ENCODE measurements around the gene LRRC28. TPM values are rescaled to one million over a fixed set of nuclear protein-coding genes. Genes with fewer than 3 reads are reported as not detected.

LRRC28 gene
- total and polyA plus RNA-seq, 10 of the 15 experiments (the other 5 are each of a cell fraction or from before 2014, with no cell fraction given): 21.3 to 54.9 (median 27.7) TPM

DNA sequence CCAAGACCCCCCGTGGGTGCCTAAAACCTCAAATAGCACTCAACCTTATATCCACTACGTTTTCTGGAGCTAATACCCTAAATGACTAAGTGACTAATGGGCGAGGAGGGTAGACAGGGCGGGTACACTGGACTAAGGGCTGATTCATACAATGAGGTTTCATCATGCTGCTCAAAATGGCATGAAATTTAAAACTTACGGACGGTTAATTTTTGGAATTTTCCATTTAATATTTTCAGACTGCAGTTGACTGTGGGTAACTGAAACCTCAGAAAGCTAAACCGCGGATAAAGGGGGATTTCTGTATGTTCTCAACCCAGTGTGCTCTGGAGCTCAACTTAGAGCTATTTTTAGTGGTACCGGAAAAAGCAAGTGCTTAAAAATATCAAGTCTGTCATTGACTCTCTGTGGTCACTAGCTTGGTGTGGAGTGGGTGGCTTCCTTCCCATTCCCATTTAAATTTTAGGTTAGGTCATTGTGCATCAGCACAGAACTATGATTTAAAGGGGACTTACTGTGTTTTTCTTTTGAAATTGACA lies 72.9 kb downstream of the LRRC28 start (continued):
- TF ChIP-seq EP300 (IDR thresholded peaks at IDR 0.05; ENCODE audit: borderline replicate concordance in 1 of 2, control insufficient read depth in 1 of 2, low read depth in 2 of 2, low read length in 2 of 2): no peak
- TF ChIP-seq, protein P1, sequence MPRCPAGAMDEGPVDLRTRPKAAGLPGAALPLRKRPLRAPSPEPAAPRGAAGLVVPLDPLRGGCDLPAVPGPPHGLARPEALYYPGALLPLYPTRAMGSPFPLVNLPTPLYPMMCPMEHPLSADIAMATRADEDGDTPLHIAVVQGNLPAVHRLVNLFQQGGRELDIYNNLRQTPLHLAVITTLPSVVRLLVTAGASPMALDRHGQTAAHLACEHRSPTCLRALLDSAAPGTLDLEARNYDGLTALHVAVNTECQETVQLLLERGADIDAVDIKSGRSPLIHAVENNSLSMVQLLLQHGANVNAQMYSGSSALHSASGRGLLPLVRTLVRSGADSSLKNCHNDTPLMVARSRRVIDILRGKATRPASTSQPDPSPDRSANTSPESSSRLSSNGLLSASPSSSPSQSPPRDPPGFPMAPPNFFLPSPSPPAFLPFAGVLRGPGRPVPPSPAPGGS (IDR thresholded peaks at IDR 0.05; ENCODE audit: borderline replicate concordance, insufficient read depth, low read depth, low read length, poor library complexity, severe bottlenecking): no peak
- TF ChIP-seq, protein P2, sequence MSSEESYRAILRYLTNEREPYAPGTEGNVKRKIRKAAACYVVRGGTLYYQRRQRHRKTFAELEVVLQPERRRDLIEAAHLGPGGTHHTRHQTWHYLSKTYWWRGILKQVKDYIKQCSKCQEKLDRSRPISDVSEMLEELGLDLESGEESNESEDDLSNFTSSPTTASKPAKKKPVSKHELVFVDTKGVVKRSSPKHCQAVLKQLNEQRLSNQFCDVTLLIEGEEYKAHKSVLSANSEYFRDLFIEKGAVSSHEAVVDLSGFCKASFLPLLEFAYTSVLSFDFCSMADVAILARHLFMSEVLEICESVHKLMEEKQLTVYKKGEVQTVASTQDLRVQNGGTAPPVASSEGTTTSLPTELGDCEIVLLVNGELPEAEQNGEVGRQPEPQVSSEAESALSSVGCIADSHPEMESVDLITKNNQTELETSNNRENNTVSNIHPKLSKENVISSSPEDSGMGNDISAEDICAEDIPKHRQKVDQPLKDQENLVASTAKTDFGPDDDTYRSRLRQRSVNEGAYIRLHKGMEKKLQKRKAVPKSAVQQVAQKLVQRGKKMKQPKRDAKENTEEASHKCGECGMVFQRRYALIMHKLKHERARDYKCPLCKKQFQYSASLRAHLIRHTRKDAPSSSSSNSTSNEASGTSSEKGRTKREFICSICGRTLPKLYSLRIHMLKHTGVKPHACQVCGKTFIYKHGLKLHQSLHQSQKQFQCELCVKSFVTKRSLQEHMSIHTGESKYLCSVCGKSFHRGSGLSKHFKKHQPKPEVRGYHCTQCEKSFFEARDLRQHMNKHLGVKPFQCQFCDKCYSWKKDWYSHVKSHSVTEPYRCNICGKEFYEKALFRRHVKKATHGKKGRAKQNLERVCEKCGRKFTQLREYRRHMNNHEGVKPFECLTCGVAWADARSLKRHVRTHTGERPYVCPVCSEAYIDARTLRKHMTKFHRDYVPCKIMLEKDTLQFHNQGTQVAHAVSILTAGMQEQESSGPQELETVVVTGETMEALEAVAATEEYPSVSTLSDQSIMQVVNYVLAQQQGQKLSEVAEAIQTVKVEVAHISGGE (CRISPR knock-in tag; IDR thresholded peaks at IDR 0.05): no peak
- TF ChIP-seq MEF2B (IDR thresholded peaks at IDR 0.05; ENCODE audit: partially characterized antibody, poor library complexity, severe bottlenecking): peak; percentile 76
- TF ChIP-seq, protein P3, sequence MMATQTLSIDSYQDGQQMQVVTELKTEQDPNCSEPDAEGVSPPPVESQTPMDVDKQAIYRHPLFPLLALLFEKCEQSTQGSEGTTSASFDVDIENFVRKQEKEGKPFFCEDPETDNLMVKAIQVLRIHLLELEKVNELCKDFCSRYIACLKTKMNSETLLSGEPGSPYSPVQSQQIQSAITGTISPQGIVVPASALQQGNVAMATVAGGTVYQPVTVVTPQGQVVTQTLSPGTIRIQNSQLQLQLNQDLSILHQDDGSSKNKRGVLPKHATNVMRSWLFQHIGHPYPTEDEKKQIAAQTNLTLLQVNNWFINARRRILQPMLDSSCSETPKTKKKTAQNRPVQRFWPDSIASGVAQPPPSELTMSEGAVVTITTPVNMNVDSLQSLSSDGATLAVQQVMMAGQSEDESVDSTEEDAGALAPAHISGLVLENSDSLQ (IDR thresholded peaks at IDR 0.05): no peak
- TF ChIP-seq PML (IDR thresholded peaks at IDR 0.05; ENCODE audit: low read length): 0 out of 2 replicates have a peak, but pooled peaks have one; percentile 22
- TF ChIP-seq SREBF2 (IDR thresholded peaks at IDR 0.05; ENCODE audit: low read length): no peak
- TF ChIP-seq NR2C2 (IDR thresholded peaks at IDR 0.05; ENCODE audit: borderline replicate concordance, control insufficient read depth, insufficient read length, low read depth): no peak
- TF ChIP-seq, protein P4, sequence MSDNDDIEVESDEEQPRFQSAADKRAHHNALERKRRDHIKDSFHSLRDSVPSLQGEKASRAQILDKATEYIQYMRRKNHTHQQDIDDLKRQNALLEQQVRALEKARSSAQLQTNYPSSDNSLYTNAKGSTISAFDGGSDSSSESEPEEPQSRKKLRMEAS (IDR thresholded peaks at IDR 0.05; ENCODE audit: low read depth, low read length): no peak
- TF ChIP-seq MEF2A (IDR thresholded peaks at IDR 0.05; ENCODE audit: insufficient read depth, low read depth, low read length): peak; percentile 89
- TF ChIP-seq, protein P5, sequence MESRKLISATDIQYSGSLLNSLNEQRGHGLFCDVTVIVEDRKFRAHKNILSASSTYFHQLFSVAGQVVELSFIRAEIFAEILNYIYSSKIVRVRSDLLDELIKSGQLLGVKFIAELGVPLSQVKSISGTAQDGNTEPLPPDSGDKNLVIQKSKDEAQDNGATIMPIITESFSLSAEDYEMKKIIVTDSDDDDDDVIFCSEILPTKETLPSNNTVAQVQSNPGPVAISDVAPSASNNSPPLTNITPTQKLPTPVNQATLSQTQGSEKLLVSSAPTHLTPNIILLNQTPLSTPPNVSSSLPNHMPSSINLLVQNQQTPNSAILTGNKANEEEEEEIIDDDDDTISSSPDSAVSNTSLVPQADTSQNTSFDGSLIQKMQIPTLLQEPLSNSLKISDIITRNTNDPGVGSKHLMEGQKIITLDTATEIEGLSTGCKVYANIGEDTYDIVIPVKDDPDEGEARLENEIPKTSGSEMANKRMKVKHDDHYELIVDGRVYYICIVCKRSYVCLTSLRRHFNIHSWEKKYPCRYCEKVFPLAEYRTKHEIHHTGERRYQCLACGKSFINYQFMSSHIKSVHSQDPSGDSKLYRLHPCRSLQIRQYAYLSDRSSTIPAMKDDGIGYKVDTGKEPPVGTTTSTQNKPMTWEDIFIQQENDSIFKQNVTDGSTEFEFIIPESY (IDR thresholded peaks at IDR 0.05): no peak
- no peak for TF ChIP-seq SMC3 (IDR thresholded peaks at IDR 0.05; ENCODE audit: borderline replicate concordance, low read length)
- no peak for TF ChIP-seq BMI1 (IDR thresholded peaks at IDR 0.05; ENCODE audit: borderline replicate concordance)
- no peak for TF ChIP-seq ZZZ3 (IDR thresholded peaks at IDR 0.05; ENCODE audit: control insufficient read depth, insufficient read length, low read depth)
- TF ChIP-seq, protein P6, sequence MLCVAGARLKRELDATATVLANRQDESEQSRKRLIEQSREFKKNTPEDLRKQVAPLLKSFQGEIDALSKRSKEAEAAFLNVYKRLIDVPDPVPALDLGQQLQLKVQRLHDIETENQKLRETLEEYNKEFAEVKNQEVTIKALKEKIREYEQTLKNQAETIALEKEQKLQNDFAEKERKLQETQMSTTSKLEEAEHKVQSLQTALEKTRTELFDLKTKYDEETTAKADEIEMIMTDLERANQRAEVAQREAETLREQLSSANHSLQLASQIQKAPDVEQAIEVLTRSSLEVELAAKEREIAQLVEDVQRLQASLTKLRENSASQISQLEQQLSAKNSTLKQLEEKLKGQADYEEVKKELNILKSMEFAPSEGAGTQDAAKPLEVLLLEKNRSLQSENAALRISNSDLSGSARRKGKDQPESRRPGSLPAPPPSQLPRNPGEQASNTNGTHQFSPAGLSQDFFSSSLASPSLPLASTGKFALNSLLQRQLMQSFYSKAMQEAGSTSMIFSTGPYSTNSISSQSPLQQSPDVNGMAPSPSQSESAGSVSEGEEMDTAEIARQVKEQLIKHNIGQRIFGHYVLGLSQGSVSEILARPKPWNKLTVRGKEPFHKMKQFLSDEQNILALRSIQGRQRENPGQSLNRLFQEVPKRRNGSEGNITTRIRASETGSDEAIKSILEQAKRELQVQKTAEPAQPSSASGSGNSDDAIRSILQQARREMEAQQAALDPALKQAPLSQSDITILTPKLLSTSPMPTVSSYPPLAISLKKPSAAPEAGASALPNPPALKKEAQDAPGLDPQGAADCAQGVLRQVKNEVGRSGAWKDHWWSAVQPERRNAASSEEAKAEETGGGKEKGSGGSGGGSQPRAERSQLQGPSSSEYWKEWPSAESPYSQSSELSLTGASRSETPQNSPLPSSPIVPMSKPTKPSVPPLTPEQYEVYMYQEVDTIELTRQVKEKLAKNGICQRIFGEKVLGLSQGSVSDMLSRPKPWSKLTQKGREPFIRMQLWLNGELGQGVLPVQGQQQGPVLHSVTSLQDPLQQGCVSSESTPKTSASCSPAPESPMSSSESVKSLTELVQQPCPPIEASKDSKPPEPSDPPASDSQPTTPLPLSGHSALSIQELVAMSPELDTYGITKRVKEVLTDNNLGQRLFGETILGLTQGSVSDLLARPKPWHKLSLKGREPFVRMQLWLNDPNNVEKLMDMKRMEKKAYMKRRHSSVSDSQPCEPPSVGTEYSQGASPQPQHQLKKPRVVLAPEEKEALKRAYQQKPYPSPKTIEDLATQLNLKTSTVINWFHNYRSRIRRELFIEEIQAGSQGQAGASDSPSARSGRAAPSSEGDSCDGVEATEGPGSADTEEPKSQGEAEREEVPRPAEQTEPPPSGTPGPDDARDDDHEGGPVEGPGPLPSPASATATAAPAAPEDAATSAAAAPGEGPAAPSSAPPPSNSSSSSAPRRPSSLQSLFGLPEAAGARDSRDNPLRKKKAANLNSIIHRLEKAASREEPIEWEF (IDR thresholded peaks at IDR 0.05; ENCODE audit: insufficient replicate concordance, low read depth, low read length): no peak
